Naive B cell (primary cell): ENCODE measurements around the gene DDI2. TPM values are rescaled to one million over a fixed set of nuclear protein-coding genes. Genes with fewer than 3 reads are reported as not detected.

ENCODE experiments used
- ATAC-seq, 2 donors: fragments of 150-1000 bp; cut with Tn5 transposase; 2 replicates each; pipeline ENCODE4 v1.10.0; 2021; ENCODE audit warnings: low read depth in 2 of 2, mild to moderate bottlenecking in 2 of 2, moderate library complexity in 2 of 2
- DNase-seq: peaks from one replicate; pipeline ENCODE4 v3.0.0; 2022
- H3K27ac Mint-ChIP-seq, 6 donors: one replicate each; pipeline ENCODE4 v1.8.0; 2020 to 2022; ENCODE audit warnings: mild to moderate bottlenecking in 6 of 6, mixed read lengths in 6 of 6, moderate library complexity in 5 of 6, inconsistent platforms in 2 of 6
- H3K27me3 Mint-ChIP-seq, 3 donors: one replicate each; pipeline ENCODE4 v1.8.0; 2021 to 2022; ENCODE audit warnings: mixed read lengths in 3 of 3, mild to moderate bottlenecking in 1 of 3
- H3K36me3 Mint-ChIP-seq, 2 donors: one replicate each; pipeline ENCODE4 v1.8.0; 2020 to 2022; ENCODE audit warnings: mixed read lengths in 2 of 2, inconsistent platforms in 1 of 2, mild to moderate bottlenecking in 1 of 2
- H3K4me1 Mint-ChIP-seq, 3 donors: one replicate each; pipeline ENCODE4 v1.8.0; 2020 to 2022; ENCODE audit warnings: mixed read lengths in 3 of 3, inconsistent platforms in 1 of 3, mild to moderate bottlenecking in 1 of 3, moderate library complexity in 1 of 3
- H3K4me3 Mint-ChIP-seq, 8 donors: one replicate each; pipeline ENCODE4 v1.8.0; 2020 to 2022; ENCODE audit warnings: mild to moderate bottlenecking in 8 of 8, mixed read lengths in 8 of 8, moderate library complexity in 8 of 8, inconsistent platforms in 2 of 8
- H3K9me3 Mint-ChIP-seq, 7 donors: one replicate each; pipeline ENCODE4 v1.8.0; 2020 to 2022; ENCODE audit warnings: mixed read lengths in 7 of 7, mild to moderate bottlenecking in 5 of 7, inconsistent platforms in 2 of 7, moderate library complexity in 1 of 7
- polyA plus RNA-seq, 6 donors: library from polyadenylated mRNA; unstranded; fragments of 300-500 nt; fragmentation: Illumina TruSeq; gene quantifications; one replicate each; pipeline ENCODE4 v1.2.3, GENCODE V29; 2021; ENCODE audit warnings: low read depth in 6 of 6

The DDI2 gene
- 1 to 10 TPM; 2.5 to 7.1 (median 5.7) TPM for polyA plus RNA-seq

- ATAC-seq (peak; percentile 84 to 85), DNase-seq (peak; percentile 90)
- Mint-ChIP-seq H3K4me3 (peak within 1 kb of the TSS; percentile 91 to 97 (median 94)), H3K27ac (peak within 1 kb of the TSS; percentile 95 to 97 (median 97)), H3K9me3 (no peaks in the 10 kb centered on the region), H3K4me1 (peaks cover 23 to 44% (median 42%) of the 10 kb centered on the region in 3 donors), H3K27me3 (no peaks in the 10 kb centered on the region), H3K36me3 (no peaks in the 10 kb centered on the region)
Observed at GRCh38 chr1:15617173-15618076, at the start of gene DDI2. Gene DDI2, plus strand, starts transcription at chr1:15617458. Its CDS starts 213 bp downstream, at chr1:15617671.

GRCh38 chr1:15568387-15569073, 48.7 kb upstream of the DDI2 start:
- H3K27ac Mint-ChIP-seq: peak overlapping the region in 1 of 6 donors; percentile 86
- peaks cover 20 to 64% (median 33%) of the 10 kb centered on the region in 3 donors for H3K4me1 Mint-ChIP-seq
- DNase-seq: no peak
- peaks cover 8 to 18% of the 10 kb centered on the region in 2 donors for H3K36me3 Mint-ChIP-seq
- H3K4me3 Mint-ChIP-seq: no peak overlapping the region
- no peaks in the 10 kb centered on the region for H3K9me3 Mint-ChIP-seq
- H3K27me3 Mint-ChIP-seq: no peaks in the 10 kb centered on the region
- ATAC-seq: no peak

- no peak for ATAC-seq
Observed at GRCh38 chr1:15570861-15571260, 46.4 kb upstream of the DDI2 start.

GRCh38 chr1:15571266-15571665, 46.0 kb upstream of the DDI2 start:
- Mint-ChIP-seq H3K4me1 (peaks cover 16 to 42% (median 32%) of the 10 kb centered on the region in 3 donors), H3K36me3 (peaks cover 12 to 15% of the 10 kb centered on the region in 2 donors), H3K4me3 (peak overlapping the region; percentile 41 to 89 (median 72)), H3K27me3 (no peaks in the 10 kb centered on the region), H3K9me3 (no peaks in the 10 kb centered on the region), H3K27ac (peak overlapping the region; percentile 65 to 96 (median 80))
- no peak for DNase-seq
- no peak for ATAC-seq

More at GRCh38 chr1:15570861-15571260, 46.4 kb upstream of the DDI2 start:
- H3K4me3 Mint-ChIP-seq: peak overlapping the region in 6 of 8 donors; percentile 37 to 89 (median 67)
- no peaks in the 10 kb centered on the region for H3K27me3 Mint-ChIP-seq
- H3K9me3 Mint-ChIP-seq: no peaks in the 10 kb centered on the region
- H3K36me3 Mint-ChIP-seq: peaks cover 12 to 15% of the 10 kb centered on the region in 2 donors
- peak overlapping the region; percentile 7 to 96 (median 51) for H3K27ac Mint-ChIP-seq
- peaks cover 16 to 44% (median 32%) of the 10 kb centered on the region in 3 donors for H3K4me1 Mint-ChIP-seq
- DNase-seq: no peak

GRCh38 chr1:15573477-15573876, 43.8 kb upstream of the DDI2 start:
- Mint-ChIP-seq H3K27ac (peak overlapping the region in 5 of 6 donors; percentile 11 to 51 (median 33)), H3K4me3 (peak overlapping the region in 1 of 8 donors; percentile 12)

GRCh38 chr1:15574741-15575140, 42.5 kb upstream of the DDI2 start:
- no peaks in the 10 kb centered on the region for H3K9me3 Mint-ChIP-seq
- ATAC-seq: no peak
- H3K36me3 Mint-ChIP-seq: peaks cover 0 to 7% of the 10 kb centered on the region in 2 donors
- H3K4me1 Mint-ChIP-seq: peaks cover 30 to 61% (median 44%) of the 10 kb centered on the region in 3 donors
- H3K27me3 Mint-ChIP-seq: no peaks in the 10 kb centered on the region
- H3K27ac Mint-ChIP-seq: peak overlapping the region in 1 of 6 donors; percentile 49
- H3K4me3 Mint-ChIP-seq: peak overlapping the region in 1 of 8 donors; percentile 10
- no peak for DNase-seq

More at GRCh38 chr1:15573477-15573876, 43.8 kb upstream of the DDI2 start:
- Mint-ChIP-seq H3K36me3 (peaks cover 0 to 9% of the 10 kb centered on the region in 2 donors), H3K9me3 (no peaks in the 10 kb centered on the region), H3K27me3 (no peaks in the 10 kb centered on the region), H3K4me1 (peaks cover 17 to 51% (median 32%) of the 10 kb centered on the region in 3 donors)
- DNase-seq (no peak), ATAC-seq (no peak)

GRCh38 chr1:15575549-15576150, 41.6 kb upstream of the DDI2 start:
- H3K9me3 Mint-ChIP-seq: no peaks in the 10 kb centered on the region

GRCh38 chr1:15577691-15578090, 39.6 kb upstream of the DDI2 start:
- H3K27ac Mint-ChIP-seq: peak overlapping the region in 2 of 6 donors; percentile 11 to 67
- peaks cover 21 to 48% (median 30%) of the 10 kb centered on the region in 3 donors for H3K4me1 Mint-ChIP-seq
- H3K27me3 Mint-ChIP-seq: no peaks in the 10 kb centered on the region
- no peaks in the 10 kb centered on the region for H3K9me3 Mint-ChIP-seq
- ATAC-seq: no peak
- H3K4me3 Mint-ChIP-seq: no peak overlapping the region
- H3K36me3 Mint-ChIP-seq: peaks cover 0 to 7% of the 10 kb centered on the region in 2 donors
- DNase-seq: no peak

More at GRCh38 chr1:15575549-15576150, 41.6 kb upstream of the DDI2 start:
- peaks cover 31 to 64% (median 43%) of the 10 kb centered on the region in 3 donors for H3K4me1 Mint-ChIP-seq
- H3K36me3 Mint-ChIP-seq: peaks cover 0 to 7% of the 10 kb centered on the region in 2 donors
- ATAC-seq: no peak
- H3K27ac Mint-ChIP-seq: no peak overlapping the region
- DNase-seq: no peak
- H3K27me3 Mint-ChIP-seq: no peaks in the 10 kb centered on the region
- no peak overlapping the region for H3K4me3 Mint-ChIP-seq

GRCh38 chr1:15578921-15579682, 38.2 kb upstream of the DDI2 start:
- H3K27ac Mint-ChIP-seq: peak overlapping the region; percentile 85 to 97 (median 91)
- H3K9me3 Mint-ChIP-seq: no peaks in the 10 kb centered on the region
- H3K4me3 Mint-ChIP-seq: peak overlapping the region; percentile 41 to 89 (median 66)
- DNase-seq (peak; percentile 41), ATAC-seq (peak; percentile 88)
- H3K36me3 Mint-ChIP-seq: peaks cover 0 to 7% of the 10 kb centered on the region in 2 donors
- no peaks in the 10 kb centered on the region for H3K27me3 Mint-ChIP-seq
- H3K4me1 Mint-ChIP-seq: peaks cover 19 to 54% (median 24%) of the 10 kb centered on the region in 3 donors

GRCh38 chr1:15579683-15580047, 37.6 kb upstream of the DDI2 start:
- DNase-seq: no peak
- peak; percentile 13 to 20 for ATAC-seq

GRCh38 chr1:15583016-15583706, 34.1 kb upstream of the DDI2 start:
- Mint-ChIP-seq H3K27me3 (no peaks in the 10 kb centered on the region), H3K9me3 (peaks cover 0 to 2% (median 0%) of the 10 kb centered on the region in 7 donors), H3K4me1 (peaks cover 27 to 59% (median 27%) of the 10 kb centered on the region in 3 donors), H3K27ac (peak overlapping the region in 3 of 6 donors; percentile 7 to 76 (median 33)), H3K4me3 (peak overlapping the region in 7 of 8 donors; percentile 55 to 89 (median 79)), H3K36me3 (peaks cover 0 to 3% of the 10 kb centered on the region in 2 donors)
- DNase-seq: no peak
- ATAC-seq: no peak

More at GRCh38 chr1:15579683-15580047, 37.6 kb upstream of the DDI2 start:
- Mint-ChIP-seq H3K4me3 (peak overlapping the region; percentile 9 to 89 (median 64)), H3K27ac (peak overlapping the region; percentile 85 to 97 (median 91)), H3K9me3 (no peaks in the 10 kb centered on the region), H3K36me3 (peaks cover 0 to 7% of the 10 kb centered on the region in 2 donors), H3K27me3 (no peaks in the 10 kb centered on the region), H3K4me1 (peaks cover 18 to 58% (median 28%) of the 10 kb centered on the region in 3 donors)
